Left forelimb (tissue), 1 donor: Measurements from ENCODE around the gene UQCC2.

ENCODE experiments used
- DNase-seq: peaks from one replicate; pipeline ENCODE4 v3.0.0-alpha.2; 2018; ENCODE audit warnings: low spot score

The UQCC2 gene

GRCh38 chr6:33676416-33677142 lies 34.9 kb downstream of the UQCC2 start:
- DNase-seq: no peak

- DNase-seq: no peak
Measured at GRCh38 chr6:33675968-33676367, 35.5 kb downstream of the UQCC2 start.

- DNase-seq: no peak
Measured at GRCh38 chr6:33673851-33674250, 37.6 kb downstream of the UQCC2 start.

- no peak for DNase-seq
Measured at GRCh38 chr6:33672808-33673207, 38.7 kb downstream of the UQCC2 start.

GRCh38 chr6:33671744-33672072 lies 39.8 kb downstream of the UQCC2 start:
- DNase-seq: no peak

- no peak for DNase-seq
Measured at GRCh38 chr6:33670971-33671743, 40.3 kb downstream of the UQCC2 start.

- no peak for DNase-seq
Measured at GRCh38 chr6:33670086-33670660, 41.3 kb downstream of the UQCC2 start.

- DNase-seq: no peak
Measured at GRCh38 chr6:33668914-33669313, 42.6 kb downstream of the UQCC2 start.

GRCh38 chr6:33668328-33668727 lies 43.2 kb downstream of the UQCC2 start:
- no peak for DNase-seq

- no peak for DNase-seq
Measured at GRCh38 chr6:33667776-33668175, 43.7 kb downstream of the UQCC2 start.

- no peak for DNase-seq
Measured at GRCh38 chr6:33667072-33667471, 44.4 kb downstream of the UQCC2 start.

- DNase-seq: no peak
Measured at GRCh38 chr6:33665957-33666356, 45.5 kb downstream of the UQCC2 start.

GRCh38 chr6:33664506-33665057 lies 46.9 kb downstream of the UQCC2 start:
- DNase-seq: no peak

GRCh38 chr6:33663727-33664449 lies 47.6 kb downstream of the UQCC2 start:
- no peak for DNase-seq

- no peak for DNase-seq
Measured at GRCh38 chr6:33663028-33663427, 48.5 kb downstream of the UQCC2 start.

- no peak for DNase-seq
Measured at GRCh38 chr6:33662318-33662717, 49.2 kb downstream of the UQCC2 start.

- DNase-seq: no peak
Measured at GRCh38 chr6:33661106-33661838, 50.2 kb downstream of the UQCC2 start.

GRCh38 chr6:33659986-33660385 lies 51.5 kb downstream of the UQCC2 start:
- DNase-seq: no peak

GRCh38 chr6:33658982-33659689 lies 52.4 kb downstream of the UQCC2 start:
- no peak for DNase-seq

GRCh38 chr6:33656844-33657243 lies 54.7 kb downstream of the UQCC2 start:
- no peak for DNase-seq
